GM06990 (cell line): ENCODE results near the gene AGAP3.
"Not testable (repeated sequence)": the region's sequence is repeated elsewhere in the genome, so short reads cannot be mapped to it uniquely, and the experiment has no call there.

Experiments used
- DNase-seq: peaks from one replicate; pipeline ENCODE4 v3.0.0-alpha.2; 2011; ENCODE audit not compliant: insufficient read length; ENCODE audit errors: extremely low read depth
- H3K27me3 ChIP-seq: replicated peaks from 2 replicates; pipeline ENCODE4 v1.6.0; 2011; ENCODE audit warnings: low read length; ENCODE audit not compliant: control insufficient read depth, insufficient read depth
- H3K36me3 ChIP-seq: 2 replicates; pipeline ENCODE4 v1.5.1; 2011; ENCODE audit warnings: low read length; ENCODE audit not compliant: control insufficient read depth, insufficient read depth
- H3K4me3 ChIP-seq: replicated peaks from 2 replicates; pipeline ENCODE4 v1.5.1; 2011; ENCODE audit warnings: low read depth, mild to moderate bottlenecking, control low read depth, low read length
- CTCF ChIP-seq: IDR thresholded peaks from 2 replicates; pipeline ENCODE4 v1.5.1; 2011; ENCODE audit warnings: low read length, control low read depth, mild to moderate bottlenecking, inconsistent platforms; ENCODE audit not compliant: insufficient read depth, poor library complexity, severe bottlenecking

Gene AGAP3

GRCh38 chr7:151085691-151086620, at the start of gene AGAP3:
Gene AGAP3, plus strand, starts transcription at chr7:151086475. Its CDS starts 267 bp downstream, at chr7:151086742.
- peak; percentile 81 for DNase-seq
- Histone ChIP-seq H3K27me3 (no peaks in the 10 kb centered on the region), H3K4me3 (peak within 1 kb of the TSS; percentile 88), H3K36me3 (no peaks in the 10 kb centered on the region)
- no peak for TF ChIP-seq CTCF

- H3K36me3 ChIP-seq, result peaks cover 17% of the 10 kb centered on the region
Measured at GRCh38 chr7:151038951-151039849, 47.1 kb upstream of the AGAP3 start.

GRCh38 chr7:151039850-151040548, 46.3 kb upstream of the AGAP3 start:
- H3K27me3 ChIP-seq, result no peaks in the 10 kb centered on the region
- no peak for TF ChIP-seq CTCF
- peaks cover 13% of the 10 kb centered on the region for H3K36me3 ChIP-seq
- no peak for DNase-seq
- H3K4me3 ChIP-seq, result no peak overlapping the region

More at GRCh38 chr7:151038951-151039849, 47.1 kb upstream of the AGAP3 start:
- no peaks in the 10 kb centered on the region for H3K27me3 ChIP-seq
- H3K4me3 ChIP-seq, result no peak overlapping the region
- no peak for DNase-seq
- TF ChIP-seq CTCF, result no peak

- no peak for TF ChIP-seq CTCF
- Histone ChIP-seq H3K4me3 (no peak overlapping the region), H3K36me3 (peaks cover 7% of the 10 kb centered on the region), H3K27me3 (no peaks in the 10 kb centered on the region)
- DNase-seq, result no peak
Measured at GRCh38 chr7:151040616-151041375, 45.5 kb upstream of the AGAP3 start.

- H3K4me3 ChIP-seq, H3K36me3 ChIP-seq, H3K27me3 ChIP-seq, DNase-seq: not testable (repeated sequence)
Measured at GRCh38 chr7:151043449-151043848, 42.8 kb upstream of the AGAP3 start.
